K562 (cell line): ENCODE results near the gene CTIF. TPM values are rescaled to one million over a fixed set of nuclear protein-coding genes. Genes with fewer than 3 reads are reported as not detected.

ENCODE experiments used
- ATAC-seq: fragments of 200-7000 bp; cut with Tn5 transposase; 3 replicates; pipeline ENCODE4 v1.9.1; 2020; ENCODE audit warnings: moderate library complexity
- BruUV-seq: library from RNA; stranded (reverse); fragments of 400-500 nt; replicated peaks from 2 replicates; lab custom pipeline; 2021; lab: Mats Ljungman, UMichigan
- CTCF ChIA-PET: fragments of 300-600 bp; formaldehyde crosslinking; extraction: SDS; loops from one replicate; lab custom pipeline; 2021; ENCODE audit warnings: low intra/inter-chr PET ratio; lab: Yijun Ruan, JAX
- POLR2A ChIA-PET: fragments of 300-600, 350-650 bp; sonication (Branson Sonifier 250); formaldehyde crosslinking; extraction: SDS; loops from one replicate; lab custom pipeline; 2021; ENCODE audit warnings: antibody characterized with exemption, inconsistent platforms; lab: Yijun Ruan, JAX
- DNase-seq, 4 experiments: peaks; one replicate each; pipeline versions ENCODE4 v3.0.0 to v3.0.0-alpha.2; 2011 to 2018; ENCODE audit warnings: low spot score in 3 of 4, mixed read lengths in 3 of 4; ENCODE audit errors: extremely low read depth in 1 of 4
- FAIRE-seq: peaks from 2 replicates; lab custom pipeline; 2011; peaks lifted over from hg19 to GRCh38; lab: Jason Lieb, UNC
- H2AFZ ChIP-seq: 2 replicates; pipeline ENCODE4 v1.6.0; 2011; ENCODE audit warnings: low read depth, low read length, control low read depth, inconsistent platforms
- H3K27ac ChIP-seq: fragments of 200-600 bp; 3 replicates; pipeline ENCODE4 v1.8.0; 2011; ENCODE audit warnings: low read depth, mild to moderate bottlenecking, control low read depth, inconsistent platforms, low read length, moderate library complexity, mixed read lengths; ENCODE audit errors: extremely low read depth
- H3K27me3 ChIP-seq, 2 experiments: fragments of 300-600 bp in 1 of 2; 2 replicates in 1 of 2; 3 replicates in 1 of 2; pipeline versions ENCODE4 v1.6.0 to v1.8.0; 2011; ENCODE audit warnings: inconsistent platforms in 2 of 2, low read length in 2 of 2, mild to moderate bottlenecking in 1 of 2, mixed read lengths in 1 of 2, moderate library complexity in 1 of 2; ENCODE audit not compliant: control insufficient read depth in 2 of 2, insufficient read depth in 2 of 2
- H3K36me3 ChIP-seq: fragments of 300-600 bp; 3 replicates; pipeline ENCODE4 v1.8.0; 2011; ENCODE audit warnings: mild to moderate bottlenecking, low read length, inconsistent platforms; ENCODE audit not compliant: control insufficient read depth, insufficient read depth
- H3K4me1 ChIP-seq, 2 experiments: fragments of 200-600 bp in 1 of 2; replicated peaks in 1 of 2; 2 replicates in 1 of 2; 3 replicates in 1 of 2; pipeline versions ENCODE4 v1.5.1 to v1.8.0; 2011; ENCODE audit warnings: inconsistent platforms in 2 of 2, low read length in 2 of 2, mild to moderate bottlenecking in 1 of 2, mixed read lengths in 1 of 2, moderate library complexity in 1 of 2; ENCODE audit not compliant: control insufficient read depth in 2 of 2, insufficient read depth in 2 of 2
- H3K4me2 ChIP-seq: 2 replicates; pipeline ENCODE4 v1.6.1; 2011; ENCODE audit warnings: low read length, control low read depth, inconsistent platforms, mixed read lengths; ENCODE audit not compliant: insufficient read depth
- H3K4me3 ChIP-seq: fragments of 200-600 bp; sonication (generic), shearing (Covaris generic); 2 replicates; pipeline ENCODE4 v1.5.1; 2016; ENCODE audit warnings: control low read depth, inconsistent platforms
- H3K79me2 ChIP-seq: fragments of 200-600 bp; 3 replicates; pipeline ENCODE4 v1.8.0; 2011; ENCODE audit warnings: low read length, inconsistent platforms; ENCODE audit not compliant: control insufficient read depth, insufficient read depth
- H3K9ac ChIP-seq, 2 experiments: 2 replicates each; pipeline versions ENCODE4 v1.6.0 to v1.6.1; 2011; ENCODE audit warnings: low read depth in 2 of 2, low read length in 2 of 2, control low read depth in 1 of 2, inconsistent platforms in 1 of 2, mild to moderate bottlenecking in 1 of 2, mixed read lengths in 1 of 2; ENCODE audit not compliant: insufficient read depth in 1 of 2
- H3K9me1 ChIP-seq: one replicate; pipeline ENCODE4 v1.6.0; 2011; ENCODE audit warnings: inconsistent platforms, mild to moderate bottlenecking, low read length, moderate library complexity; ENCODE audit not compliant: control insufficient read depth, insufficient read depth
- H3K9me3 ChIP-seq: replicated peaks from 2 replicates; pipeline ENCODE4 v1.5.1; 2011; ENCODE audit warnings: low read depth, low read length, inconsistent platforms; ENCODE audit not compliant: control insufficient read depth, insufficient read depth
- H4K20me1 ChIP-seq: replicated peaks from 2 replicates; pipeline ENCODE4 v1.6.1; 2011; ENCODE audit warnings: low read length, inconsistent platforms, mixed read lengths; ENCODE audit not compliant: control insufficient read depth, insufficient read depth
- BMI1 ChIP-seq: fragments of 150-350 bp; IDR thresholded peaks from 2 replicates; pipeline ENCODE4 v1.6.1; 2014; ENCODE audit warnings: low read length
- BRD4 ChIP-seq: fragments of 200-600 bp; sonication (generic); IDR thresholded peaks from 2 replicates; pipeline ENCODE4 v1.6.1; 2017; ENCODE audit warnings: inconsistent platforms
- C11orf30 ChIP-seq: fragments of 450-650 bp; IDR thresholded peaks from 2 replicates; pipeline ENCODE4 v1.6.1; 2016; ENCODE audit warnings: low read depth, mild to moderate bottlenecking
- CBX5 ChIP-seq: IDR thresholded peaks from 2 replicates; pipeline ENCODE4 v1.6.1; 2014; ENCODE audit warnings: low read depth, borderline replicate concordance
- CCAR2 ChIP-seq: fragments of 200-400 bp; formaldehyde crosslinking; IDR thresholded peaks from 2 replicates; pipeline ENCODE4 v1.6.1; 2017; ENCODE audit warnings: mild to moderate bottlenecking, low read depth, low read length
- CTBP1 ChIP-seq: fragments of 450-650 bp; IDR thresholded peaks from 2 replicates; pipeline ENCODE4 v1.6.1; 2016; ENCODE audit warnings: borderline replicate concordance
- KAT2B ChIP-seq: IDR thresholded peaks from one replicate; pipeline ENCODE4 v1.6.1; 2012; ENCODE audit warnings: low read depth, mild to moderate bottlenecking, control low read depth, inconsistent platforms, low read length, moderate library complexity
- MIER1 ChIP-seq: fragments of 450-650 bp; IDR thresholded peaks from 2 replicates; pipeline ENCODE4 v1.6.1; 2016; ENCODE audit warnings: antibody characterized with exemption, mild to moderate bottlenecking, low read depth
- NCOA2 ChIP-seq, 2 experiments: fragments of 450-650 bp; IDR thresholded peaks; 2 replicates each; pipeline ENCODE4 v1.6.1; 2018; ENCODE audit warnings: mild to moderate bottlenecking in 2 of 2, moderate library complexity in 1 of 2; ENCODE audit not compliant: partially characterized antibody in 2 of 2
- PPARD ChIP-seq: fragments of 250-450 bp; sonication (Bioruptor Pico); IDR thresholded peaks from 2 replicates; pipeline ENCODE4 v1.8.0; 2022; ENCODE audit warnings: inconsistent platforms, mild to moderate bottlenecking, moderate library complexity
- RAD21 ChIP-seq, 2 experiments: fragments of 250-450 bp in 1 of 2; fragments of 450-650 bp in 1 of 2; sonication (Bioruptor Pico) in 1 of 2; formaldehyde crosslinking in 1 of 2; IDR thresholded peaks in 1 of 2; conservative IDR thresholded peaks in 1 of 2; 2 replicates each; pipeline versions ENCODE4 v1.4.0 to v1.8.0; 2020 to 2022; ENCODE audit warnings: mild to moderate bottlenecking in 2 of 2, moderate library complexity in 1 of 2
- RBM14 ChIP-seq: fragments of 200-400 bp; formaldehyde crosslinking; IDR thresholded peaks from 2 replicates; pipeline ENCODE4 v1.6.1; 2018; ENCODE audit warnings: low read depth, mild to moderate bottlenecking, low read length, moderate library complexity, borderline replicate concordance; ENCODE audit not compliant: insufficient read depth
- SMAD1 ChIP-seq: fragments of 150-350 bp; IDR thresholded peaks from 2 replicates; pipeline ENCODE4 v1.6.1; 2014; ENCODE audit warnings: low read length, low read depth; ENCODE audit not compliant: partially characterized antibody
- SREBF1 ChIP-seq: fragments of 150-350 bp; IDR thresholded peaks from 2 replicates; pipeline ENCODE4 v1.6.1; 2014; ENCODE audit warnings: antibody characterized with exemption, low read depth, low read length, borderline replicate concordance
- TARDBP ChIP-seq: fragments of 450-650 bp; IDR thresholded peaks from 2 replicates; pipeline ENCODE4 v1.6.1; 2016
- ZFP30 ChIP-seq: fragments of 250-450 bp; sonication (Bioruptor Pico); IDR thresholded peaks from 2 replicates; pipeline ENCODE4 v1.8.0; 2022; ENCODE audit warnings: moderate library complexity, mild to moderate bottlenecking, inconsistent platforms, borderline replicate concordance
- ZNF140 ChIP-seq: fragments of 250-450 bp; sonication (Bioruptor Pico); IDR thresholded peaks from 2 replicates; pipeline ENCODE4 v1.8.0; 2021; ENCODE audit warnings: moderate library complexity, mild to moderate bottlenecking, inconsistent platforms
- ZNF174 ChIP-seq: fragments of 250-450 bp; sonication (Bioruptor Pico); IDR thresholded peaks from 2 replicates; pipeline ENCODE4 v1.4.0; 2020; ENCODE audit warnings: mild to moderate bottlenecking
- ZNF175 ChIP-seq: fragments of 200-800 bp; sonication (Bioruptor generic); IDR thresholded peaks from 2 replicates; pipeline ENCODE4 v1.6.1; 2016; ENCODE audit warnings: low read depth, mild to moderate bottlenecking, missing genetic modification characterization, missing compliant biosample characterization
- WGBS: fragments of 100-300 bp; shearing (Covaris generic); methylation state at CpG from one replicate; pipeline ENCODE4 v1.1.6; 2016; ENCODE audit warnings: low coverage, mixed read lengths; ENCODE audit not compliant: insufficient coverage; ENCODE audit errors: missing lambda C conversion rate; 5-methylcytosine and 5-hydroxymethylcytosine counted together
- in situ Hi-C: fragments of 300-500 bp; cut with MboI; formaldehyde crosslinking; loops from 4 replicates; pipeline ENCODE4 v1.15.0; 2018; ENCODE audit warnings: inconsistent platforms, mixed read lengths
- intact Hi-C: fragments of 100-400 bp; cut with micrococcal nuclease; formaldehyde crosslinking; loops from 2 replicates; pipeline ENCODE4 v1.14.2; 2022
- polyA plus RNA-seq, 8 experiments: library from polyadenylated mRNA; depleted of rRNA in 4 of 8; stranded (reverse) in 5 of 8; unstranded in 3 of 8; fragments of >200 nt; fragmentation: Nextera tagmentation in 2 of 8; fragmentation: Illumina TruSeq in 1 of 8; extraction: Ambion mirVana in 2 of 8; extraction: Trizol in 1 of 8; gene quantifications; 2 replicates each; pipeline versions ENCODE4 v1.2.1 to v1.2.3, GENCODE V29; 2011 to 2014; ENCODE audit warnings: inconsistent platforms in 1 of 8, missing spikeins in 1 of 8
- total RNA-seq, 7 experiments: library from RNA; depleted of rRNA in 6 of 7; stranded (reverse); fragments of >200 nt in 6 of 7; fragmentation: Illumina TruSeq in 2 of 7; extraction: Trizol in 2 of 7; gene quantifications; 2 replicates each; pipeline versions ENCODE4 v1.2.1 to v1.2.3, GENCODE V29; 2011 to 2021; ENCODE audit warnings: low replicate concordance in 1 of 7
- TF ChIP-seq, protein P1 (sequence below): fragments of 250-450 bp; sonication (Bioruptor Pico); IDR thresholded peaks from 2 replicates; pipeline ENCODE4 v1.4.0; 2020; ENCODE audit warnings: mild to moderate bottlenecking, moderate library complexity
- TF ChIP-seq, protein P2 (sequence below): fragments of 250-450 bp; sonication (Bioruptor Pico); IDR thresholded peaks from 2 replicates; pipeline ENCODE4 v1.8.0; 2021; ENCODE audit warnings: borderline replicate concordance, mild to moderate bottlenecking, moderate library complexity; ENCODE audit not compliant: poor library complexity, severe bottlenecking

Gene CTIF
- total and polyA plus RNA-seq, 9 of the 15 experiments (the other 6 are each of a cell fraction or from before 2014, with no cell fraction given): 0.17 to 11.5 (median 2.2) TPM

DNA sequence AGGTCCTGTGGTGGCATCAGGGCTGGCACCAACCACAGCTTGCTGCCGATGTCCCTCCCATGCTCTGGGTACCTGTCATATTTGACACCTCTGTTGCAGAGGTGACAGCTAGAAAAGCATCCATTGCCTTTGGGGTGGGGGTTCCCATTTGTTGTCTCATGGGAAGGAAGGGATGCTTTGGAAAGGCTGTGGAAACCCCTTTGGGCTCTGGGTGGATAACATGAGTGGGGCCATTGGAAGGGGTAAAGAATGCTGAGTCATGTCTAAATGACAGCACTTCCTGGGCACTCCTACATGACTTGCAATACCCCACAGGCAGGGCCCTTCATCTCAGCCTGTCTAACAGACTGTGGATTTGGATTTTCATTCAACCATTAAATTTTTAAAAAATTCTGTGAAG lies 27.8 kb downstream of the CTIF start:
- H3K9me1 ChIP-seq: no peaks in the 10 kb centered on the region
- BruUV-seq: no TSS peak
- peaks cover 7% of the 10 kb centered on the region for H3K79me2 ChIP-seq
- no peak overlapping the region for H3K4me3 ChIP-seq
- H3K9me3 ChIP-seq: no peaks in the 10 kb centered on the region; the same call in 1 of the 2 replicates
- H2AFZ ChIP-seq: 0 out of 2 replicates have a peak overlapping the region, but pooled peaks have one; percentile 41
- DNase-seq (peak; percentile 60 to 68 (median 62)), ATAC-seq (peak; percentile 93), FAIRE-seq (peak; percentile 90)
- peak overlapping the region in 1 of 2 experiments; percentile 29; a peak in 2 of 4 replicates for H3K9ac ChIP-seq
- peak overlapping the region; percentile 83 for H3K27ac ChIP-seq
- in situ Hi-C loops (no loop called here), intact Hi-C loops (no loop called here)
- H4K20me1 ChIP-seq: no peaks in the 10 kb centered on the region
- no peak overlapping the region; the same call in 1 of the 2 replicates for H3K4me2 ChIP-seq
- POLR2A ChIA-PET: interaction anchor here (1.0 kb wide), 2 partner anchors 20 to 23 kb away, joined by 3 to 4 read pairs; no protein-coding TSS in a partner anchor
- WGBS: 88% methylated on average over 1 of the region's 1 CpG
- H3K4me1 ChIP-seq: peaks cover 3 to 18% of the 10 kb centered on the region in 2 experiments; a peak in 3 of 5 replicates
- no peaks in the 10 kb centered on the region for H3K36me3 ChIP-seq
- H3K27me3 ChIP-seq: no peaks in the 10 kb centered on the region
- CTCF ChIA-PET: no interaction called here
- TF ChIP-seq, protein P1, sequence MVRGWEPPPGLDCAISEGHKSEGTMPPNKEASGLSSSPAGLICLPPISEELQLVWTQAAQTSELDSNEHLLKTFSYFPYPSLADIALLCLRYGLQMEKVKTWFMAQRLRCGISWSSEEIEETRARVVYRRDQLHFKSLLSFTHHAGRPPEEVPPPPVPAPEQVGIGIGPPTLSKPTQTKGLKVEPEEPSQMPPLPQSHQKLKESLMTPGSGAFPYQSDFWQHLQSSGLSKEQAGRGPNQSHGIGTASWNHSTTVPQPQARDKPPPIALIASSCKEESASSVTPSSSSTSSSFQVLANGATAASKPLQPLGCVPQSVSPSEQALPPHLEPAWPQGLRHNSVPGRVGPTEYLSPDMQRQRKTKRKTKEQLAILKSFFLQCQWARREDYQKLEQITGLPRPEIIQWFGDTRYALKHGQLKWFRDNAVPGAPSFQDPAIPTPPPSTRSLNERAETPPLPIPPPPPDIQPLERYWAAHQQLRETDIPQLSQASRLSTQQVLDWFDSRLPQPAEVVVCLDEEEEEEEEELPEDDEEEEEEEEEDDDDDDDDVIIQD: no peak
- no peak for TF ChIP-seq RBM14
- TF ChIP-seq TARDBP: no peak
- no peak for TF ChIP-seq CCAR2
- no peak for TF ChIP-seq KAT2B
- TF ChIP-seq SREBF1: no peak
- TF ChIP-seq MIER1: no peak
- peak; percentile 99 for TF ChIP-seq C11orf30
- no peak for TF ChIP-seq BMI1
- peak; percentile 93 for TF ChIP-seq ZNF175 (CRISPR knock-in tag)
- TF ChIP-seq ZFP30 (CRISPR knock-in tag): no peak
- TF ChIP-seq, protein P2, sequence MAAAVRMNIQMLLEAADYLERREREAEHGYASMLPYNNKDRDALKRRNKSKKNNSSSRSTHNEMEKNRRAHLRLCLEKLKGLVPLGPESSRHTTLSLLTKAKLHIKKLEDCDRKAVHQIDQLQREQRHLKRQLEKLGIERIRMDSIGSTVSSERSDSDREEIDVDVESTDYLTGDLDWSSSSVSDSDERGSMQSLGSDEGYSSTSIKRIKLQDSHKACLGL (CRISPR knock-in tag): no peak
- no peak for TF ChIP-seq ZNF174
- TF ChIP-seq PPARD (CRISPR knock-in tag): 0 out of 2 replicates have a peak, but pooled peaks have one; percentile 44
- TF ChIP-seq ZNF140 (CRISPR knock-in tag): no peak
- no peak for TF ChIP-seq BRD4
- TF ChIP-seq SMAD1: no peak
- no peak for TF ChIP-seq NCOA2 (IDR thresholded peaks at IDR 0.05; ENCODE audit: partially characterized antibody in 2 of 2)
- TF ChIP-seq CBX5: no peak
- TF ChIP-seq RAD21 (CRISPR knock-in tag; conservative IDR thresholded peaks at IDR 0.05 in 1 of 2, IDR thresholded peaks at IDR 0.05 in 1 of 2): no peak
- TF ChIP-seq CTBP1: no peak
